Mesothelial cell of epicardium (in vitro differentiated cells): ENCODE data around the gene SERINC1. TPM values are rescaled to one million over a fixed set of nuclear protein-coding genes. Genes with fewer than 3 reads are reported as not detected.

ENCODE experiments used
- DNase-seq, 2 experiments: peaks; one replicate each; pipeline ENCODE4 v3.0.0; 2021; ENCODE audit warnings: low spot score in 2 of 2; ENCODE audit not compliant: unreplicated experiment in 2 of 2
- H3K27ac Mint-ChIP-seq: 2 replicates; pipeline ENCODE4 v1.8.0; 2021; ENCODE audit warnings: mixed read lengths
- H3K27me3 Mint-ChIP-seq: 2 replicates; pipeline ENCODE4 v1.8.0; 2021; ENCODE audit warnings: low read depth, mixed read lengths
- H3K36me3 Mint-ChIP-seq: 2 replicates; pipeline ENCODE4 v1.8.0; 2021; ENCODE audit warnings: mixed read lengths
- H3K4me1 Mint-ChIP-seq: 2 replicates; pipeline ENCODE4 v1.8.0; 2021; ENCODE audit warnings: mixed read lengths
- H3K4me3 Mint-ChIP-seq: 2 replicates; pipeline ENCODE4 v1.8.0; 2021; ENCODE audit warnings: mild to moderate bottlenecking, moderate library complexity, mixed read lengths
- H3K9me3 Mint-ChIP-seq: 2 replicates; pipeline ENCODE4 v1.8.0; 2021; ENCODE audit warnings: mixed read lengths
- total RNA-seq: library from RNA; stranded (reverse); gene quantifications from 3 replicates; pipeline ENCODE4 v1.2.1, GENCODE V29; 2021
- TF ChIP-seq, protein P1 (sequence below): fragments of 200-600 bp; sonication (generic); IDR thresholded peaks from one replicate; pipeline ENCODE4 v1.5.0; 2021; ENCODE audit warnings: antibody characterized with exemption; ENCODE audit not compliant: unreplicated experiment

The SERINC1 gene
- total RNA-seq, 1 donor from 2014 or later, result 99.5 TPM

DNA sequence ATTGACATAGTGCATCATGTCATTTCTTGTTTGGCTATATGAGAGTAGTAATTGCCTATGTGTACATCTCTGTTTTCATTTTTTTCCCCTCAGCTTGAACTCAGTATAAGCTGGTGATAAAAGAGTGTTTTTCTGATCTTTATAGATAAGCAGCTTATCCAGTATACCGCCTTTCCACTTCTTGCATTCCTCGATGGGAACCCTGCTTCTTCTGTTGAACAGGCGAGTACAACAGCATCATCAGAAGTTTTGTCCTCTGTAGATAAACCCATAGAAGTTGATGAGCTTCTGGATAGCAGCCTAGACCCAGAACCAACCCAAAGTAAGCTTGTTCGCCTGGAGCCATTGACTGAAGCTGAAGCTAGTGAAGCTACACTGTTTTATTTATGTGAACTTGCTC, 39.8 kb downstream of the SERINC1 start:
- TF ChIP-seq, protein P1, sequence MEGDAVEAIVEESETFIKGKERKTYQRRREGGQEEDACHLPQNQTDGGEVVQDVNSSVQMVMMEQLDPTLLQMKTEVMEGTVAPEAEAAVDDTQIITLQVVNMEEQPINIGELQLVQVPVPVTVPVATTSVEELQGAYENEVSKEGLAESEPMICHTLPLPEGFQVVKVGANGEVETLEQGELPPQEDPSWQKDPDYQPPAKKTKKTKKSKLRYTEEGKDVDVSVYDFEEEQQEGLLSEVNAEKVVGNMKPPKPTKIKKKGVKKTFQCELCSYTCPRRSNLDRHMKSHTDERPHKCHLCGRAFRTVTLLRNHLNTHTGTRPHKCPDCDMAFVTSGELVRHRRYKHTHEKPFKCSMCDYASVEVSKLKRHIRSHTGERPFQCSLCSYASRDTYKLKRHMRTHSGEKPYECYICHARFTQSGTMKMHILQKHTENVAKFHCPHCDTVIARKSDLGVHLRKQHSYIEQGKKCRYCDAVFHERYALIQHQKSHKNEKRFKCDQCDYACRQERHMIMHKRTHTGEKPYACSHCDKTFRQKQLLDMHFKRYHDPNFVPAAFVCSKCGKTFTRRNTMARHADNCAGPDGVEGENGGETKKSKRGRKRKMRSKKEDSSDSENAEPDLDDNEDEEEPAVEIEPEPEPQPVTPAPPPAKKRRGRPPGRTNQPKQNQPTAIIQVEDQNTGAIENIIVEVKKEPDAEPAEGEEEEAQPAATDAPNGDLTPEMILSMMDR, result no peak
- Mint-ChIP-seq H3K9me3 (no peaks in the 10 kb centered on the region), H3K4me3 (no peak overlapping the region), H3K36me3 (peaks cover 40% of the 10 kb centered on the region), H3K27ac (no peak overlapping the region), H3K4me1 (no peaks in the 10 kb centered on the region), H3K27me3 (no peaks in the 10 kb centered on the region)
- no peak for DNase-seq

DNA sequence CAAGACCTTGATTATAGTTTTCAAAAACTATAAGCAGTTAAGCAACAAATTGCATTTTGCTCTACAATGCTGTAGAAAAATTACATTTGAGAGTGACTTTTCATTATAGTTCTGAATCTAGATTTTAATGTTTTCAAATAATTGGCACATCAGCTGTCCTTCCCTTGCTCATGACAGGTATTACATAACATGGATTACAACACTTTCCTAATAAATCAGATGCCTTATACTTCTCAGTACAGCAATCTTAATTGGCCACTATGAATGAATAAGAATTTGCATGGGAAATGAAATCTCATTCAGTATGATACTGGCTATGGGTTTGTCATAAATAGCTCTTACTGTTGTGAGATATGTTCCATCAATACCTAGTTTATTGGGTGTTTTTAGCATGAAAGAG, 42.3 kb downstream of the SERINC1 start:
- H3K36me3 Mint-ChIP-seq, result peaks cover 51% of the 10 kb centered on the region

DNA sequence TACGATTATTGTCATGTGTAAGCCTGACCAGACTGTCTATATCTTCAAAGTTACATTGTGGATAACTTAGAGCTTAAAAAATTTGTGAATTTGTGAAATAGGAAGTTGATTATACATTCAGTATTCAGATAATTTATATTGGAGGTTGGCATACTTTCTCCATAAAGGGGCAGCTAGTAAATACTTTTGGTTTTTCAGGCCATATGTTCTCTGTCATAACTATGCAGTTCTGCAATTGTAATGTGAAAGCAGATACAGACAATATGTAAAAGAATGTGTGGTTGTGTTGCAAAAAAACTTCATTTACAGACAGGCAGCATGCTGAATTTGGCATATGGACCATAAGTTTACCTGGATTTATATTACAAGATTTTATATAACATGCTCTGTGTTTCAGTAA, 42.8 kb downstream of the SERINC1 start:
- Mint-ChIP-seq H3K27me3 (no peaks in the 10 kb centered on the region), H3K4me3 (no peak overlapping the region), H3K36me3 (peaks cover 53% of the 10 kb centered on the region), H3K9me3 (no peaks in the 10 kb centered on the region), H3K27ac (no peak overlapping the region), H3K4me1 (no peaks in the 10 kb centered on the region)
- TF ChIP-seq, protein P1, result no peak
- no peak for DNase-seq

More for the DNA sequence above, 42.3 kb downstream of the SERINC1 start:
- no peak overlapping the region for H3K4me3 Mint-ChIP-seq
- no peak for DNase-seq
- no peak overlapping the region for H3K27ac Mint-ChIP-seq
- no peaks in the 10 kb centered on the region for H3K9me3 Mint-ChIP-seq
- H3K4me1 Mint-ChIP-seq, result no peaks in the 10 kb centered on the region
- TF ChIP-seq, protein P1, result no peak
- no peaks in the 10 kb centered on the region for H3K27me3 Mint-ChIP-seq

DNA sequence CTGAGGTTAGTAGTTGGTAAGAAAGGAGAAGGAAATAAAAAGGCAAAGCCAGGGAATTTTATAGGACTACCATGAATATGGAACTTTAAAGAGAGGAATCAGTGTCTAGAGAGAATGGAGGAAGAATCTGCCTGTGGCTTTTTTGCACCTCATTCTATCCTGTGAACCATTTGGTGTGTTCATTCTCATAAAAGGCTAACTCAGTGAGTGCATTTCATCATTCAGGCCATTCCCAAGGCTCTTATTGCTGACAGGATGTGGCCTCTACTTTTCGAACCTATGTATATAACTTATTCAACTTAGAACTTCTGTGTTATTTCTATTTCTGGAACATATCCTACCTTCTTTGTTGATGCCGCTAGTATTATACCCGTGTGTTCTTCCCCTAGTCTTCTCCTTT, 45.0 kb downstream of the SERINC1 start:
- Mint-ChIP-seq H3K36me3 (peaks cover 61% of the 10 kb centered on the region), H3K9me3 (no peaks in the 10 kb centered on the region), H3K27me3 (no peaks in the 10 kb centered on the region), H3K4me1 (no peaks in the 10 kb centered on the region), H3K4me3 (no peak overlapping the region), H3K27ac (no peak overlapping the region)
- DNase-seq, result no peak
- TF ChIP-seq, protein P1, result no peak

DNA sequence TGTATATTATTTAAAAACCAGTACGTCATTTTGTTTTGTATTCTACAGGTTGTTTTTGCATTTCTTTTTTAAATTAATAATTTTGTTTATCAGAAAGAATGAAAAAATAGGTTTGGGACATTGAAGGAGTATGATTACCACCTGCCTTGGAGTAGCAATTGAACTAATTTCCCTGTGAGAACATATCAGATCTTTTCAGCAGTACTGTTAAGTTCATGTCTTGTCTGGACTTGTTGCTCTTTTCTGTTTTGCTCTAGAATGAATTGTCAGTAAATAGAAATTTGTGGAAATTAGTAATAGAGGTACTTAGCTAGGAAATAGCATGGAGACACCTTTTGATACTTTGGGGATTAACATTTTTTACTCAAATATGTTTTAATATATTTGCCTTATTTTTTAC, 47.9 kb downstream of the SERINC1 start:
- Mint-ChIP-seq H3K4me3 (no peak overlapping the region), H3K9me3 (no peaks in the 10 kb centered on the region), H3K36me3 (peaks cover 52% of the 10 kb centered on the region), H3K27me3 (no peaks in the 10 kb centered on the region), H3K4me1 (no peaks in the 10 kb centered on the region), H3K27ac (no peak overlapping the region)
- TF ChIP-seq, protein P1, result no peak
- no peak for DNase-seq

DNA sequence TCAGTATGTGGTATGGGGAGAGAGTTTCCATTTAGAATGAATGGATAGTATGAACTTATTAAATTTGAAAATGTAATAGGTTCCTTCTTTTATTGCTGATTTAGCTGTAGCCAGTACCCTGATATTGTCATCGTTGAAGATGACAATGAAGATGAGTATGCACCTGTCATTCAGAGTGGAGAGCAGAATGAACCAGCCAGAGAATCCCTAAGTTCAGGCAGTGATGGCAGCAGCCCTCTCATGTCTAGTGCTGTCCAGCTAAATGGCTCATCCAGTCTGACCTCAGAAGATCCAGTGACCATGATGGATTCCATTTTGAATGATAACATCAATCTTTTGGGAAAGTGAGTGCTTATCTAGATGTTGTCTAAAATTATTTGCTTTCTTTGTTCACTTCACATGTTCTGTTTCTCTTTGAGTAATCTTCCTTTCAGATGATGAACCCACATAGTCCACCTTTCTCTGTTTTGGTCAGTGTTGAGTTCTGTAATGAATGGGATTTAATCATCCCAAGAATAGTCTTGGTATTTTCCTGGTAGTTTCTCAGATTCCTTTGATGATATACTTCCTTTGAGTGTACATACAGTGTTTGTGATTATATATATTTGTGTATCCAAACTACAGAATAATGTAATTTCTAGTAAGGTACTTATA, 48.9 kb downstream of the SERINC1 start:
- TF ChIP-seq, protein P1, result no peak
- no peak overlapping the region for H3K4me3 Mint-ChIP-seq
- no peaks in the 10 kb centered on the region for H3K27me3 Mint-ChIP-seq
- no peak overlapping the region for H3K27ac Mint-ChIP-seq
- DNase-seq, result no peak
- peaks cover 52% of the 10 kb centered on the region for H3K36me3 Mint-ChIP-seq
- H3K4me1 Mint-ChIP-seq, result no peaks in the 10 kb centered on the region
- no peaks in the 10 kb centered on the region for H3K9me3 Mint-ChIP-seq
